Endothelial cell of umbilical vein (primary cell): ENCODE measurements around the gene DKKL1. TPM values are rescaled to one million over a fixed set of nuclear protein-coding genes. Genes with fewer than 3 reads are reported as not detected.

Experiments used
- BruUV-seq: library from RNA; stranded (reverse); fragments of 400-500 nt; replicated peaks from 2 replicates; lab custom pipeline; 2021; lab: Mats Ljungman, UMichigan
- CTCF ChIA-PET: fragments of 300-600, 350-600 bp; sonication (Branson Sonifier 250); formaldehyde crosslinking; loops from one replicate; lab custom pipeline; 2021; ENCODE audit warnings: antibody characterized with exemption, inconsistent platforms; lab: Charles Lee
- POLR2A ChIA-PET: fragments of 300-600, 350-600 bp; sonication (Branson Sonifier 250); formaldehyde crosslinking; loops from one replicate; lab custom pipeline; 2021; ENCODE audit warnings: antibody characterized with exemption, inconsistent platforms; lab: Charles Lee
- DNase-seq: peaks from one replicate; pipeline ENCODE4 v3.0.0-alpha.2; 2011; ENCODE audit warnings: low read depth, low spot score
- FAIRE-seq: peaks from 2 replicates; lab custom pipeline; 2011; peaks lifted over from hg19 to GRCh38; lab: Jason Lieb, UNC
- H2AFZ ChIP-seq: 2 replicates; pipeline ENCODE4 v1.6.0; 2012; ENCODE audit warnings: low read depth, low read length, control low read depth, inconsistent platforms
- H3K27ac ChIP-seq: 2 replicates; pipeline ENCODE4 v1.5.1; 2011; ENCODE audit warnings: low read depth, mild to moderate bottlenecking, control low read depth, low read length, moderate library complexity; ENCODE audit not compliant: insufficient read depth
- H3K27me3 ChIP-seq, 2 experiments: 2 replicates each; pipeline versions ENCODE4 v1.6.0 to v1.6.1; 2011; ENCODE audit warnings: low read length in 2 of 2, mixed read lengths in 1 of 2; ENCODE audit not compliant: control insufficient read depth in 2 of 2, insufficient read depth in 2 of 2
- H3K36me3 ChIP-seq, 2 experiments: 2 replicates in 1 of 2; 3 replicates in 1 of 2; pipeline ENCODE4 v1.5.1; 2011; ENCODE audit warnings: low read length in 2 of 2, mild to moderate bottlenecking in 1 of 2, moderate library complexity in 1 of 2; ENCODE audit not compliant: control insufficient read depth in 2 of 2, insufficient read depth in 2 of 2; ENCODE audit errors: extremely low read depth in 1 of 2
- H3K4me1 ChIP-seq: 3 replicates; pipeline ENCODE4 v1.5.1; 2011; ENCODE audit warnings: mild to moderate bottlenecking, low read length; ENCODE audit not compliant: control insufficient read depth, insufficient read depth; ENCODE audit errors: extremely low read depth
- H3K4me2 ChIP-seq: 2 replicates; pipeline ENCODE4 v1.6.1; 2011; ENCODE audit warnings: low read length, control low read depth, mixed read lengths; ENCODE audit not compliant: insufficient read depth
- H3K4me3 ChIP-seq, 3 experiments: fragments of 200-600 bp in 1 of 3; sonication (generic), shearing (Covaris generic) in 1 of 3; replicated peaks in 1 of 3; 2 replicates each; pipeline ENCODE4 v1.5.1; 2011 to 2016; ENCODE audit warnings: control low read depth in 3 of 3, low read length in 3 of 3, mild to moderate bottlenecking in 2 of 3, inconsistent platforms in 1 of 3, low read depth in 1 of 3, moderate library complexity in 1 of 3; ENCODE audit not compliant: insufficient read depth in 1 of 3
- H3K79me2 ChIP-seq: 2 replicates; pipeline ENCODE4 v1.6.0; 2012; ENCODE audit warnings: low read length, inconsistent platforms; ENCODE audit not compliant: control insufficient read depth, insufficient read depth
- H3K9ac ChIP-seq: replicated peaks from 2 replicates; pipeline ENCODE3; 2011; ENCODE audit warnings: low read length, control low read depth; ENCODE audit not compliant: insufficient read depth; ENCODE audit errors: extremely low read depth
- H3K9me1 ChIP-seq: replicated peaks from 3 replicates; pipeline ENCODE4 v1.6.0; 2011; ENCODE audit warnings: mild to moderate bottlenecking, low read length; ENCODE audit not compliant: control insufficient read depth, insufficient read depth; ENCODE audit errors: extremely low read depth
- H3K9me3 ChIP-seq: replicated peaks from 2 replicates; pipeline ENCODE4 v1.5.1; 2012; ENCODE audit warnings: low read length, inconsistent platforms; ENCODE audit not compliant: control insufficient read depth, insufficient read depth
- H4K20me1 ChIP-seq: replicated peaks from 2 replicates; pipeline ENCODE3; 2011; ENCODE audit warnings: mild to moderate bottlenecking, low read length; ENCODE audit not compliant: control insufficient read depth, insufficient read depth; ENCODE audit errors: extremely low read depth
- CTCF ChIP-seq, 2 donors: IDR thresholded peaks; 1 replicate in 1 of 2; 2 replicates in 1 of 2; pipeline ENCODE4 v1.5.1; 2011; ENCODE audit warnings: low read length in 2 of 2, mild to moderate bottlenecking in 2 of 2, moderate library complexity in 2 of 2, control low read depth in 1 of 2, inconsistent platforms in 1 of 2, low read depth in 1 of 2; ENCODE audit not compliant: insufficient read depth in 1 of 2; ENCODE audit errors: extremely low read depth in 1 of 2
- EZH2 ChIP-seq: IDR thresholded peaks from 2 replicates; pipeline ENCODE4 v1.6.1; 2012; ENCODE audit warnings: borderline replicate concordance, low read depth, mild to moderate bottlenecking, moderate library complexity, low read length, inconsistent platforms; ENCODE audit not compliant: severe bottlenecking
- FOS ChIP-seq: IDR thresholded peaks from 2 replicates; pipeline ENCODE4 v1.6.1; 2011; ENCODE audit warnings: mild to moderate bottlenecking, low read length, moderate library complexity, borderline replicate concordance; ENCODE audit not compliant: insufficient read depth
- GATA2 ChIP-seq: IDR thresholded peaks from 2 replicates; pipeline ENCODE4 v1.7.0; 2011; ENCODE audit warnings: low read depth, mild to moderate bottlenecking, moderate library complexity, mixed read lengths, low read length; ENCODE audit not compliant: insufficient read length, insufficient read depth
- JUN ChIP-seq: IDR thresholded peaks from 2 replicates; pipeline ENCODE4 v1.6.1; 2011; ENCODE audit warnings: borderline replicate concordance, low read depth; ENCODE audit not compliant: insufficient read length, insufficient read depth
- MAX ChIP-seq: IDR thresholded peaks from 2 replicates; pipeline ENCODE4 v1.6.1; 2011; ENCODE audit not compliant: insufficient read depth, insufficient read length
- MYC ChIP-seq: IDR thresholded peaks from one replicate; pipeline ENCODE4 v1.6.1; 2011; ENCODE audit warnings: mild to moderate bottlenecking, low read depth, low read length
- POLR2A ChIP-seq: IDR thresholded peaks from 2 replicates; pipeline ENCODE4 v1.6.1; 2012; ENCODE audit warnings: low read depth, mild to moderate bottlenecking, control low read depth, low read length
- POLR2AphosphoS5 ChIP-seq: IDR thresholded peaks from 2 replicates; pipeline ENCODE4 v1.6.1; 2012; ENCODE audit warnings: low read depth, mild to moderate bottlenecking, control low read depth, low read length, moderate library complexity; ENCODE audit not compliant: insufficient read depth
- dilution Hi-C: fragments of 300-500 bp; cut with MboI; formaldehyde crosslinking; loops from one replicate; pipeline ENCODE4 v1.15.0; 2019; ENCODE audit warnings: low sequenced_read_pairs; ENCODE audit not compliant: extremely low pct_ligation_motif_present
- intact Hi-C: fragments of 100-400 bp; cut with micrococcal nuclease; formaldehyde crosslinking; loops from one replicate; pipeline ENCODE4 v1.10.0; 2022
- polyA plus RNA-seq, 4 experiments: library from polyadenylated mRNA; depleted of rRNA in 3 of 4; stranded (reverse) in 3 of 4; unstranded in 1 of 4; fragments of >200 nt; gene quantifications; 2 replicates each; pipeline versions ENCODE4 v1.2.1 to v1.2.3, GENCODE V29; 2011 to 2012; ENCODE audit warnings: missing spikeins in 1 of 4
- total RNA-seq: library from RNA; stranded (reverse); gene quantifications from 2 replicates; pipeline ENCODE4 v1.2.3, GENCODE V29; 2021

Gene DKKL1
- total and polyA plus RNA-seq, 2 donors (not counting 3 experiments of a cell fraction or from before 2014, with no cell fraction given): 0.21 TPM; not detected in 1

GRCh38 chr19:49421878-49422202 lies 58.2 kb downstream of the DKKL1 start:
- H3K4me3 ChIP-seq: no peak overlapping the region
- H3K4me2 ChIP-seq: no peak overlapping the region
- dilution Hi-C loops (no loop called here), intact Hi-C loops (no loop called here)
- no peaks in the 10 kb centered on the region for H3K9me1 ChIP-seq
- BruUV-seq: no TSS peak
- ChIA-PET POLR2A (no interaction called here), CTCF (interaction anchor here (1.0 kb wide), 1 partner anchor 11 kb away, joined by 3 read pairs; no protein-coding TSS in a partner anchor)
- H4K20me1 ChIP-seq: no peaks in the 10 kb centered on the region
- H3K36me3 ChIP-seq: no peaks in the 10 kb centered on the region
- FAIRE-seq (no peak), DNase-seq (no peak)
- H3K79me2 ChIP-seq: no peaks in the 10 kb centered on the region
- H3K27ac ChIP-seq: no peak overlapping the region
- H2AFZ ChIP-seq: no peak overlapping the region
- no peaks in the 10 kb centered on the region for H3K4me1 ChIP-seq
- TF ChIP-seq MYC (no peak), POLR2A (no peak), MAX (no peak), FOS (no peak), JUN (no peak), CTCF (IDR thresholded peaks at IDR 0.05; ENCODE audit: extremely low read depth in 1 of 2, insufficient read depth in 1 of 2, low read depth in 1 of 2, low read length in 2 of 2) (no peak), EZH2 (no peak), POLR2AphosphoS5 (no peak), GATA2 (no peak)
- H3K9me3 ChIP-seq: no peaks in the 10 kb centered on the region
- no peak overlapping the region for H3K9ac ChIP-seq
- peaks cover 65 to 87% of the 10 kb centered on the region in 2 experiments for H3K27me3 ChIP-seq
